Vagina (tissue), 2 donors: ENCODE data around the gene VASN.

Source experiments
- CTCF ChIP-seq, 3 experiments: fragments of 450-650 bp in 2 of 3; fragments of 200-600 bp in 1 of 3; sonication (generic) in 1 of 3; IDR thresholded peaks; one replicate each; pipeline ENCODE4 v1.5.1; 2017 to 2019; ENCODE audit warnings: antibody characterized with exemption in 3 of 3, mild to moderate bottlenecking in 2 of 3, moderate library complexity in 2 of 3
- POLR2AphosphoS5 ChIP-seq, 2 donors: sonication (generic); formaldehyde crosslinking; IDR thresholded peaks; one replicate each; pipeline ENCODE4 v1.9.0; 2017; ENCODE audit warnings: antibody characterized with exemption in 2 of 2, mild to moderate bottlenecking in 2 of 2, low read depth in 1 of 2; ENCODE audit not compliant: insufficient read depth in 1 of 2

- TF ChIP-seq CTCF (IDR thresholded peaks at IDR 0.05) (no peak), POLR2AphosphoS5 (IDR thresholded peaks at IDR 0.05; ENCODE audit: insufficient read depth in 1 of 2, low read depth in 1 of 2) (no peak)
Measured at GRCh38 chr16:4387781-4388180, 16.1 kb downstream of the VASN start.
